Nucleus accumbens (tissue), 56 donors: ENCODE results near the gene AGBL4.

ENCODE experiments used
- DNase-seq, 56 donors: peaks; one replicate each; lab custom pipeline; 2025; lab: John Stamatoyannopoulos, UW

The AGBL4 gene

GRCh38 chr1:48697066-48697707 lies 1326.6 kb downstream of the AGBL4 start:
- peak in 45 of 56 donors; percentile 2 to 83 (median 30) for DNase-seq

- no peak for DNase-seq
Observed at GRCh38 chr1:48695161-48695560, 1328.6 kb downstream of the AGBL4 start.

DNA sequence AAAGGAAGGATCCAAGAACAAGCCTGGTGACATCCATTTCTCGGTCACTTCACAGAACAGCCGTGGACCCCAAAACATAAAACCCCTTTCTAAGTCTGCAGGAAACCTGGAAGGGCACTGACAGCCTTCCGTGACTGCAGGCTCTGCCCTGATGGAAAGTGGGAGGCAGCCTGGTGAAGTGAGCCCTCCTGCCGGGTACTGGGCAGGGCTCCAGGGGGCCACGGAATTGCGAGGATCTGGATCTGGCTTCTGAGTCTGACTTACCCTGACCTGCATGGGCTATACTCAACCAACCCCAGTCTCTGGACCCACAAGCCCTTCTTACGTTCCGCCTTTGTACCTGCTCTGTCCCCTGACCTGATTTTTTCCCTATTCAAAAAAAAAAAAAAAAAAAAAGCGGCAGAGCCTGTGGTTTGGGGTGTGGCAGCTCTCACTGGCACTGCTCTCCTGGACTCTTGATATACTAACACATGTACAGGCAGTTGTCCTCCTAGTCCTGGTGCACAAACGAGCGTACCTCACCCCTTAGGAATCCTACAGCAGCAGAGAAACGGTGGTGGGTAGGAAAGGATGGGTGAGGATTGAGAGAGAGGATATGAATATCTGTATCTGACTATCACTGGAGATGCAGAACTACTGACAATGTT lies 1330.0 kb downstream of the AGBL4 start:
- no peak for DNase-seq

DNA sequence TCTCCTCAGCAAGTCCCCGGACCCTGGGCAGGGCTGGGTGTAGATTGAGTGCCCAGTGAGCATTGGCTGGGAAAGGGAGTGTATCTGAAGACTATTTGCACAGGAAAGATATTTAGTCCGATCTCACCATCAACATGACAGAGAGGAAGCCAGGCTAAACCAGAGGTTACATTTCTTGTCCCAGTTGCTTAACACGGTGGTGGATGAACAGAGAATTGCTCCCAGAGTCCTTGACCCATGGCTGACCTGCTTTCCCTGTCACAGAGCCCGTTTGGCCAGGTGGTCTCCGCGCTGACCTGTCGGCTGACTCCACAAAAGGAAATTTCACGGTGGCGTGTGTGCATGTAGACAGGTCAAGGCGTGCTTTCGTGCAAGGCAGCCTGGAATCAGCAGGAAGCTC lies 1330.6 kb downstream of the AGBL4 start:
- DNase-seq = no peak

DNA sequence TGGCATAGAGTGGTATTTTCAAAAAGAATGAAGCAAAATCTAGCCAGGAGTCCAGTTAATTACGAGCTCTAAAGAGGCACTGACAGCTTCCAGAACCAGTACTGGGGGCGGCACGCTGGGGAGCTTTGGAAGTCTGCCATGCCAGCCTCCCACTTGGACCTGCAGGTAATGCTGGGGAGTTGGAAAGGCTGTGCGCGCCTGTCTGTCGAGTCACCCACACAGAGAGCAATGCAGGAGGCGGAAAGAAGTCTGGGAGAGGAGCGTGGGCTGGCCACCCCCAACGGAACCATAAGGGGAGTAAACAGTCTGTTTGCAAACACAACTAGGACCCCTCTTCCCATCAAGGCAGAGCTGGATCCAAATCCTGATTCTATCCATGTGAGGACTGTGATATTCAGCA lies 1331.5 kb downstream of the AGBL4 start:
- peak in 17 of 56 donors; percentile 10 to 59 (median 18) for DNase-seq

- DNase-seq = no peak
Observed at GRCh38 chr1:48691429-48692001, 1332.2 kb downstream of the AGBL4 start.

GRCh38 chr1:48688102-48688760 lies 1335.5 kb downstream of the AGBL4 start:
- no peak for DNase-seq

- peak in 16 of 56 donors; percentile 10 to 55 (median 22) for DNase-seq
Observed at GRCh38 chr1:48687282-48688045, 1336.3 kb downstream of the AGBL4 start.

- no peak for DNase-seq
Observed at GRCh38 chr1:48686159-48686558, 1337.6 kb downstream of the AGBL4 start.

- no peak for DNase-seq
Observed at GRCh38 chr1:48684381-48684780, 1339.4 kb downstream of the AGBL4 start.

DNA sequence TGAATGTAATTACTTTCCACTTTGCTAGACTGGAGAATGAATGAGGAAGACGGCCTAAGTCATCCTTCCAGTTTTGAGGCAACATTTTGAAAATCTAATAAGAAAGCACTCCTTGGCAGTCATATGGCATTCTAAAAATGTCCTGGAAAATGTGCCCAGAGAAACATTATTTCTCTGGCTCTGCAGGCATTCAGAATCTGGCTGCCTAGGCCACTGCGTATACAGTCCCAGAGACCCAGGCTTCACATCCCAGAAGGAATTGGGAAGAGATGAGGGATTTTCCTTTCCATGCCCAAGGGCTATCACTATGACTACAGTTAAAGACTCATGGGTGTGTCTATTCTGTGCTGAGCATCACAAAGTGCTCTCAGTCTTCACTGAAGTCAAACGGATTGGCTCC lies 1339.9 kb downstream of the AGBL4 start:
- DNase-seq = no peak

- no peak for DNase-seq
Observed at GRCh38 chr1:48681476-48682305, 1342.1 kb downstream of the AGBL4 start.

DNA sequence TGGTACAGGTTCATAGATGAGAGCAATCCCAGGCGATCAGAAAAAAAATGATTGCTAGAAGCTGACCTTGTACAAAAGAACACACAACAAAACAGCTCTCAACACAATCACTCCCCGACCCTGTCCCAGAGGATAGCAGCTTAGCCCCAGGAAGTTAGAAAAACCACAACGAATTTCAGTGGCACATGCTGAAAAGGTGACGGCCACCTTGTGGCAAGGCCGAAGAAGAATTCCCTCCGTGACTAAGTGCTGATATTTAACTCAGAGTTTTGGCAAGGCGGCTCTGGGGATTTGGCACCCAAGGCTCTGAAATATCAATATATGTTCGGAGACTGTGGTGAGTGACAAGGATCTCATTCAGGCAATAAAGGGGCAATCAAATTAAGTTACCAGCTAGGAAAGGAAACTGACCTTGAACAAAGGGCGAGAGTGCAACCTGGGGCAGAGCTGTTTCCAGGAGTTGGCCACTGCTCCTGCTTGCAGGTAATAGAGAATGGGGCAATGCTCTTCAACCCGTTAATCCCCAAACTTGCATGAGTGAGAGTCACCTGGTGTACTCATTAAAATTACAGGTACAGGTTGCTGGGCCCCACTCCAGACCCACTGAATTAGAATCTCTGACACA lies 1343.2 kb downstream of the AGBL4 start:
- DNase-seq = no peak

GRCh38 chr1:48679859-48680258 lies 1343.9 kb downstream of the AGBL4 start:
- DNase-seq = no peak

DNA sequence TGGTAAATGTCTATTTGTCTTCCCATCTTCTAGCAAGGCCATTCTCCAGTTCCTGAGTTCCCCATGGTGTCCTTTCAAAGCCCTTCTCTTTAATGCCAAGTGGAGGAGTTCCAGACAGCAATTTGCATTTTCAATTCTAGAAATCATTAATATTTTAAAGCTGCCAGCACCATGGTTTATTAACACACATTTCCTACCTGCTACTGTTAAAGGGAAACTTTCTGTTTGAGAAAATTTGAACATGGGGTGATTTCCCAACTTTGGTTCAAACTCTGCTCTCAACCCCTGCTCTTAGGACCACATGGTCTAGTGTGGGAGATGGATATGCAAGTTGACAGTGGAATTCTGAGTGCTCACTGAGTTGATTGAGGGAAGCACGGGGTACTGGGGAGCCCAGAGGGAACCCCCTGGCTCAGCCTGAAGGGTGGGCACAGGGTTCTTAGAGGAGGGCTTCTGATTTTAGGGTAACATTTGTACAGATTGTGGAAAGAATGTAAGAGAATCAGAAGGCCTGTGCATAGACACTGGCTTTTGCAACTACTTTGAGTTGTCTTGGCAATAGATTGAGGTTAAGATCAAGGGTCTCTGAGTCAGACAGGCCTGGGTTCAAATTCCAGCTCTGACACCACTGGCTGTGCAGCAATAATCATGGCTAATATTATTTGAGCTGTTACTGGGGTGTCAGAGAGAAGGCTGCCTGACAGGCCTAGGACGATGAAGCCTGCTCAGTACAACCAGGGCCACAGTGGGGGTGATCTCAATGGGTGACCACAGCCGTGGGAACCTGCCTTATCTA lies 1344.8 kb downstream of the AGBL4 start:
- no peak for DNase-seq

- DNase-seq = peak in 48 of 56 donors; percentile 3 to 78 (median 32)
Observed at GRCh38 chr1:48677306-48678287, 1346.2 kb downstream of the AGBL4 start.

DNA sequence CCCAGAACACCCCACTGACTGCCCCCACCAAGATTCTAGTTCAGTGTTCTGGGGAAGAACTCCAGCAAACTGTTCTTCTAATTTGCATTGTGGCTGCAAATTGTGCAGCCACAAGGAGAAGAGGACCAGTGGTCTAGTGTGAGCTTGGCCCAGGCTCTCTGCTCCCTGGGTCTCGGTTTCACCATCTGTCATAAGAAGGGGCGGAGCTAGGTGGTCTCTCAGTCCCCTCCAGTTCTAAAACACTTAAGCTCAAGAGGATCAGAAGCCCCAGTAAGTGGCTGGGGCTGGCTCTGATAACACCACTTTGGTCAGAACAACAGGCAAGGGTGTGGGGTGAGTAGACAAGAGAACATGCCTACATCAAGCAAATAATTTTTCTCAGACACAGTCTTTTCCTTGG lies 1346.9 kb downstream of the AGBL4 start:
- DNase-seq = no peak
